ENCODE data around the gene SOBP. TPM values are rescaled to one million over a fixed set of nuclear protein-coding genes. Genes with fewer than 3 reads are reported as not detected.

SOBP gene
- total and polyA plus RNA-seq, 2 donors (not counting 1 experiment from before 2014, with no cell fraction given), result 2.7 to 6.3 TPM

DNA sequence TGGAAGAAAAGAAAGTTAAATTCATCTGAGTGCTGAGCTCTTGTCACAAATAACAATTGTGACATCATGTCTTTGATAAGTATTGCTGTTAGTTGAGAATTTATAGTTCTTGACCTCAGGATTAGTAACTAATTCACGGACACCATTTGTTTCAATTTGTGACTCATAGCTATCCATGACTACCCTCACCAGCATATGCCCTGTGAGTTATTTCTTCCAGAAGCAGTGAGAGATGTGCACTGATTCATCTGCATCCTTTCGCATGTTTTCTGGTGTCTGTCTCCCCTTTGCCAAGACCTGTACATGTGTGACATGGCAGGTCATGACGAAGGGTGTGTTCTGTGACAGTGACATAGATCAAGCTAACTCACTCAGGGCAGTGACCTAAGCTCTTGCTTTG is 86.9 kb downstream of the SOBP start:
- no peak overlapping the region for H3K4me3 ChIP-seq (replicated peaks in 1 of 4; ENCODE audit: control extremely low read depth in 1 of 4, insufficient read depth in 1 of 4, low read depth in 3 of 4, low read length in 4 of 4)
- no peaks in the 10 kb centered on the region for H3K9me3 ChIP-seq (ENCODE audit: control insufficient read depth, insufficient read depth, low read depth, low read length)
- DNase-seq (ENCODE audit: low read depth in 2 of 2), result peak; percentile 11 to 84
- no peak overlapping the region for H2AFZ ChIP-seq (ENCODE audit: low read length)
- no peak overlapping the region for H3K4me2 ChIP-seq (ENCODE audit: extremely low read depth, insufficient read depth, low read length)
- H3K27ac ChIP-seq (ENCODE audit: insufficient read depth, low read length), result no peak overlapping the region
- no peaks in the 10 kb centered on the region for H3K36me3 ChIP-seq (ENCODE audit: control insufficient read depth, insufficient read depth, low read length)
- no peaks in the 10 kb centered on the region for H3K27me3 ChIP-seq (ENCODE audit: control insufficient read depth, insufficient read depth, low read length)
- no peaks in the 10 kb centered on the region for H4K20me1 ChIP-seq (ENCODE audit: control insufficient read depth, extremely low read depth, insufficient read depth, low read length)
- TF ChIP-seq EZH2 (IDR thresholded peaks at IDR 0.05; ENCODE audit: low read length, missing control alignments), result no peak
- TF ChIP-seq, protein P1, sequence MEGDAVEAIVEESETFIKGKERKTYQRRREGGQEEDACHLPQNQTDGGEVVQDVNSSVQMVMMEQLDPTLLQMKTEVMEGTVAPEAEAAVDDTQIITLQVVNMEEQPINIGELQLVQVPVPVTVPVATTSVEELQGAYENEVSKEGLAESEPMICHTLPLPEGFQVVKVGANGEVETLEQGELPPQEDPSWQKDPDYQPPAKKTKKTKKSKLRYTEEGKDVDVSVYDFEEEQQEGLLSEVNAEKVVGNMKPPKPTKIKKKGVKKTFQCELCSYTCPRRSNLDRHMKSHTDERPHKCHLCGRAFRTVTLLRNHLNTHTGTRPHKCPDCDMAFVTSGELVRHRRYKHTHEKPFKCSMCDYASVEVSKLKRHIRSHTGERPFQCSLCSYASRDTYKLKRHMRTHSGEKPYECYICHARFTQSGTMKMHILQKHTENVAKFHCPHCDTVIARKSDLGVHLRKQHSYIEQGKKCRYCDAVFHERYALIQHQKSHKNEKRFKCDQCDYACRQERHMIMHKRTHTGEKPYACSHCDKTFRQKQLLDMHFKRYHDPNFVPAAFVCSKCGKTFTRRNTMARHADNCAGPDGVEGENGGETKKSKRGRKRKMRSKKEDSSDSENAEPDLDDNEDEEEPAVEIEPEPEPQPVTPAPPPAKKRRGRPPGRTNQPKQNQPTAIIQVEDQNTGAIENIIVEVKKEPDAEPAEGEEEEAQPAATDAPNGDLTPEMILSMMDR (conservative IDR thresholded peaks at IDR 0.05 in 1 of 2, IDR thresholded peaks at IDR 0.05 in 1 of 2; ENCODE audit: low read depth in 1 of 2, low read length in 2 of 2), result no peak
- H3K9ac ChIP-seq (ENCODE audit: insufficient read depth, low read length), result no peak overlapping the region
- H3K4me1 ChIP-seq (ENCODE audit: control insufficient read depth, extremely low read depth, insufficient read depth, low read length), result peaks cover 6% of the 10 kb centered on the region
- no peaks in the 10 kb centered on the region for H3K79me2 ChIP-seq (ENCODE audit: control insufficient read depth, insufficient read depth, low read length)

DNA sequence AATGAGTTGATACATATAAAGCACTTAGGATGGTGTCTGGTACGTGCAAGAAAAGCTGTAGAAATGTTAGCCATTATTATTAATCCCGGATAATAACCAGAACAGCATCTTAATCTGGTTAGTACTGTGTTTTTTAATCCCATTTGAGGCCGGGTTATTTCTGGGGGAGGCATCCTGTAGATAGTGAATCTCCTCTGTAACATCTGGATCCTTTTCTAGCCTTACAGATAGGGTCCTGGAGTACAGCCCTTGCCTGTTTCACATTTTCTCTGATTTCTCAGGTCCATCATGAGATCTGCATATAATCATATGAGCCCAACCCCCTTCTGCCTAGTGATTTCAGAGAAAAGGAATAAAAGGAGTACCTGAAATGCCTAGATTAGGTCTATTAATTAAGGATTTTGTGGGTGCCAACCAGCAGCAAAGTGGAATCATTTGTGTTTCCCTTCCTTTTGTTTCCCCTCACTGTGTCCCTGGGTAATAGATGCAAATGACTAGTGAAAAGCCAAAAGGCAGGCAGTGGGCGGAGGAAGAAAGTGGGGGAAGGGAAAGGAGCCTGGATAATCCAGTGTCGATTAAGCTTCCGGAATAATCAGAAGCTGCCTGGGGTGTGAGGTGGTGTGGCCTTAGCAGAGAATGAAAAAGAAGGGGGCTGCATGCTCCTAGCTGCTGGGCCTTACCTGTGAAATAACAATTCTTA is 88.9 kb downstream of the SOBP start:
- H2AFZ ChIP-seq (ENCODE audit: low read length), result no peak overlapping the region
- H3K9ac ChIP-seq (ENCODE audit: insufficient read depth, low read length), result no peak overlapping the region
- no peak overlapping the region for H3K4me2 ChIP-seq (ENCODE audit: extremely low read depth, insufficient read depth, low read length)
- no peaks in the 10 kb centered on the region for H4K20me1 ChIP-seq (ENCODE audit: control insufficient read depth, extremely low read depth, insufficient read depth, low read length)
- no peak for TF ChIP-seq EZH2 (IDR thresholded peaks at IDR 0.05; ENCODE audit: low read length, missing control alignments)
- TF ChIP-seq, protein P1 (conservative IDR thresholded peaks at IDR 0.05 in 1 of 2, IDR thresholded peaks at IDR 0.05 in 1 of 2; ENCODE audit: low read depth in 1 of 2, low read length in 2 of 2), result no peak
- DNase-seq (ENCODE audit: low read depth in 2 of 2), result no peak
- no peaks in the 10 kb centered on the region for H3K79me2 ChIP-seq (ENCODE audit: control insufficient read depth, insufficient read depth, low read length)
- H3K27me3 ChIP-seq (ENCODE audit: control insufficient read depth, insufficient read depth, low read length), result no peaks in the 10 kb centered on the region
- no peaks in the 10 kb centered on the region for H3K9me3 ChIP-seq (ENCODE audit: control insufficient read depth, insufficient read depth, low read depth, low read length)
- H3K36me3 ChIP-seq (ENCODE audit: control insufficient read depth, insufficient read depth, low read length), result no peaks in the 10 kb centered on the region
- H3K27ac ChIP-seq (ENCODE audit: insufficient read depth, low read length), result no peak overlapping the region
- H3K4me1 ChIP-seq (ENCODE audit: control insufficient read depth, extremely low read depth, insufficient read depth, low read length), result peaks cover 6% of the 10 kb centered on the region
- H3K4me3 ChIP-seq (replicated peaks in 1 of 4; ENCODE audit: control extremely low read depth in 1 of 4, insufficient read depth in 1 of 4, low read depth in 3 of 4, low read length in 4 of 4), result no peak overlapping the region

DNA sequence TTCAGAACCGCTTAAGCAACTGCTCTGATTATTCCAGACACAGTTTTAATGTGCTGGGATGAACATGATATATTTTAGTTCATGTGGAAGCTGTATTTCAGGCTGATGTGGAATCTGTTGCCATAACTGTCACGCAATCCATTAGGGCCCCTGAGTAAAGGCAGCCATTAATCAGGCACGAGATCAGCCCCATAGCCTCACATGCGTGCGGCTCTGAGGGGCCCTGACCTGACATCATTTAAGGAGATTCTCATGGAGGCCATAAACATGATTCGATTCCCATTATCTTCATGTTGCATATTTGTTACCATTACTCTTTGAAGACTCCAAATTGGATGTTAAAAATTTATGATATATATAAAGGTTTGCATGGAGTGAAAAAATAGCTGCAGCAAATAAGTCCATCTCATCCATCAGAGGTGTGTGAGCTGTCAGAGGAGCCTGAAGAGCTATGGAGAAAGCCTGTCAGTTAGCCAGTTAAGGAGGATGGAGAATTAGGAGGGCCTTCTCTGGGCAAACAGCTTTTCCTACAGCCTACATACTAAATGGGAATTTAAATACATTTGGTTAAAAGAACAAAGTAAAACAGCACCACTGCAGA is 89.6 kb downstream of the SOBP start:
- no peak overlapping the region for H3K4me3 ChIP-seq (replicated peaks in 1 of 4; ENCODE audit: control extremely low read depth in 1 of 4, insufficient read depth in 1 of 4, low read depth in 3 of 4, low read length in 4 of 4)
- no peak for TF ChIP-seq EZH2 (IDR thresholded peaks at IDR 0.05; ENCODE audit: low read length, missing control alignments)
- TF ChIP-seq, protein P1 (conservative IDR thresholded peaks at IDR 0.05 in 1 of 2, IDR thresholded peaks at IDR 0.05 in 1 of 2; ENCODE audit: low read depth in 1 of 2, low read length in 2 of 2), result no peak
- no peaks in the 10 kb centered on the region for H3K36me3 ChIP-seq (ENCODE audit: control insufficient read depth, insufficient read depth, low read length)
- peaks cover 6% of the 10 kb centered on the region for H3K4me1 ChIP-seq (ENCODE audit: control insufficient read depth, extremely low read depth, insufficient read depth, low read length)
- H4K20me1 ChIP-seq (ENCODE audit: control insufficient read depth, extremely low read depth, insufficient read depth, low read length), result no peaks in the 10 kb centered on the region
- H3K27me3 ChIP-seq (ENCODE audit: control insufficient read depth, insufficient read depth, low read length), result no peaks in the 10 kb centered on the region
- no peak for DNase-seq (ENCODE audit: low read depth in 2 of 2)
- H3K9me3 ChIP-seq (ENCODE audit: control insufficient read depth, insufficient read depth, low read depth, low read length), result no peaks in the 10 kb centered on the region
- H3K9ac ChIP-seq (ENCODE audit: insufficient read depth, low read length), result no peak overlapping the region
- H3K27ac ChIP-seq (ENCODE audit: insufficient read depth, low read length), result no peak overlapping the region
- no peaks in the 10 kb centered on the region for H3K79me2 ChIP-seq (ENCODE audit: control insufficient read depth, insufficient read depth, low read length)
- no peak overlapping the region for H2AFZ ChIP-seq (ENCODE audit: low read length)
- H3K4me2 ChIP-seq (ENCODE audit: extremely low read depth, insufficient read depth, low read length), result no peak overlapping the region
